HG03139 (cell line): ENCODE results near the gene SPAG7.
"Not testable (repeated sequence)": the region's sequence is repeated elsewhere in the genome, so short reads cannot be mapped to it uniquely, and the experiment has no call there.

Experiments
- ATAC-seq: cut with Tn5 transposase; IDR thresholded peaks from one replicate; pipeline ENCODE4 v1.9.1; 2021; ENCODE audit not compliant: unreplicated experiment

SPAG7 gene

GRCh38 chr17:4938688-4939545 is 28.7 kb downstream of the SPAG7 start:
- ATAC-seq = no peak

- no peak for ATAC-seq
These were observed 29.5 kb downstream of the SPAG7 start for GRCh38 chr17:4938069-4938491.

GRCh38 chr17:4937553-4937952 is 30.1 kb downstream of the SPAG7 start:
- no peak for ATAC-seq

- ATAC-seq = no peak
These were observed 31.2 kb downstream of the SPAG7 start for GRCh38 chr17:4936436-4936835.

- ATAC-seq = no peak
These were observed 32.0 kb downstream of the SPAG7 start for GRCh38 chr17:4935650-4936049.

GRCh38 chr17:4934173-4934979 is 33.2 kb downstream of the SPAG7 start:
- no peak for ATAC-seq

- no peak for ATAC-seq
These were observed 34.0 kb downstream of the SPAG7 start for GRCh38 chr17:4933646-4934045.

GRCh38 chr17:4932756-4933155 is 34.9 kb downstream of the SPAG7 start:
- no peak for ATAC-seq

GRCh38 chr17:4931963-4932362 is 35.7 kb downstream of the SPAG7 start, which contains the start of gene GP1BA:
Gene GP1BA (plus strand): TSS chr17:4932277. CDS start chr17:4932605, 328 bp downstream.
- ATAC-seq = no peak

GRCh38 chr17:4928881-4929280 is 38.7 kb downstream of the SPAG7 start:
- ATAC-seq = no peak

GRCh38 chr17:4926577-4927335 is 40.9 kb downstream of the SPAG7 start:
- not testable (repeated sequence) for ATAC-seq

- ATAC-seq = no peak
These were observed 46.3 kb downstream of the SPAG7 start for GRCh38 chr17:4921320-4921719.

- ATAC-seq = no peak
These were observed 47.1 kb downstream of the SPAG7 start for GRCh38 chr17:4920351-4921048.

GRCh38 chr17:4919511-4920047 is 48.0 kb downstream of the SPAG7 start:
- no peak for ATAC-seq

GRCh38 chr17:4914551-4914950 is 53.1 kb downstream of the SPAG7 start:
- not testable (repeated sequence) for ATAC-seq

GRCh38 chr17:4913994-4914393 is 53.6 kb downstream of the SPAG7 start:
- ATAC-seq = no peak
